CD14-positive monocyte (primary cell): Measurements from ENCODE around the gene DPH6. TPM values are rescaled to one million over a fixed set of nuclear protein-coding genes. Genes with fewer than 3 reads are reported as not detected.
"Not testable (repeated sequence)": the region's sequence is repeated elsewhere in the genome, so short reads cannot be mapped to it uniquely, and the experiment has no call there.

Experiments
- DNase-seq, 3 donors: peaks; one replicate each; pipeline ENCODE4 v3.0.0-alpha.2; 2011 to 2022
- H2AFZ ChIP-seq: 2 replicates; pipeline ENCODE4 v1.6.0; 2012; ENCODE audit warnings: mild to moderate bottlenecking, low read depth, low read length, inconsistent platforms; ENCODE audit not compliant: insufficient read depth, poor library complexity, severe bottlenecking
- H3K27ac ChIP-seq, 2 donors: 1 replicate in 1 of 2; 2 replicates in 1 of 2; pipeline ENCODE4 v1.5.1; 2012 to 2013; ENCODE audit warnings: low read length in 2 of 2, control low read depth in 1 of 2, inconsistent platforms in 1 of 2, low read depth in 1 of 2, mild to moderate bottlenecking in 1 of 2
- H3K27me3 ChIP-seq, 2 donors: one replicate each; pipeline versions ENCODE4 v1.6.0 to v1.6.1; 2011 to 2013; ENCODE audit warnings: low read length in 2 of 2; ENCODE audit not compliant: control insufficient read depth in 2 of 2, insufficient read depth in 2 of 2
- H3K36me3 ChIP-seq, 2 donors: replicated peaks in 1 of 2; 1 replicate in 1 of 2; 2 replicates in 1 of 2; pipeline versions ENCODE4 v1.5.1 to v1.6.1; 2012 to 2013; ENCODE audit warnings: low read length in 2 of 2, control low read depth in 1 of 2, inconsistent platforms in 1 of 2, mild to moderate bottlenecking in 1 of 2; ENCODE audit not compliant: insufficient read depth in 2 of 2, control insufficient read depth in 1 of 2
- H3K4me1 ChIP-seq, 2 donors: 1 replicate in 1 of 2; 2 replicates in 1 of 2; pipeline versions ENCODE4 v1.5.1 to v1.6.1; 2012 to 2013; ENCODE audit warnings: low read length in 2 of 2, control low read depth in 1 of 2, inconsistent platforms in 1 of 2, mild to moderate bottlenecking in 1 of 2, moderate library complexity in 1 of 2; ENCODE audit not compliant: insufficient read depth in 2 of 2, control insufficient read depth in 1 of 2
- H3K4me2 ChIP-seq: replicated peaks from 2 replicates; pipeline ENCODE3; 2012; ENCODE audit warnings: low read length, moderate library complexity, mild to moderate bottlenecking; ENCODE audit not compliant: poor library complexity, severe bottlenecking; ENCODE audit errors: extremely low read depth
- H3K4me3 ChIP-seq, 3 experiments: fragments of 200-600 bp in 1 of 3; sonication (generic) in 1 of 3; replicated peaks in 1 of 3; 1 replicate in 2 of 3; 2 replicates in 1 of 3; pipeline ENCODE4 v1.5.1; 2011 to 2013; ENCODE audit warnings: low read length in 3 of 3, mild to moderate bottlenecking in 3 of 3, control low read depth in 2 of 3, low read depth in 2 of 3, inconsistent platforms in 1 of 3, moderate library complexity in 1 of 3
- H3K79me2 ChIP-seq: 2 replicates; pipeline ENCODE4 v1.6.0; 2012; ENCODE audit warnings: mild to moderate bottlenecking, control low read depth, inconsistent platforms, low read length, moderate library complexity; ENCODE audit not compliant: insufficient read depth
- H3K9ac ChIP-seq: 2 replicates; pipeline ENCODE4 v1.6.0; 2017; ENCODE audit warnings: low read length, mild to moderate bottlenecking; ENCODE audit not compliant: insufficient read depth, poor library complexity, severe bottlenecking
- H3K9me3 ChIP-seq, 2 donors: replicated peaks in 1 of 2; 1 replicate in 1 of 2; 2 replicates in 1 of 2; pipeline versions ENCODE4 v1.5.1 to v1.6.1; 2012 to 2013; ENCODE audit warnings: low read length in 2 of 2, control low read depth in 1 of 2; ENCODE audit not compliant: control insufficient read depth in 1 of 2, insufficient read depth in 1 of 2
- H4K20me1 ChIP-seq: 2 replicates; pipeline ENCODE4 v1.6.0; 2012; ENCODE audit warnings: mild to moderate bottlenecking, low read length, control low read depth, moderate library complexity; ENCODE audit not compliant: insufficient read depth
- H3K27ac Mint-ChIP-seq, 7 donors: one replicate each; pipeline ENCODE4 v1.8.0; 2020; ENCODE audit warnings: mild to moderate bottlenecking in 7 of 7, mixed read lengths in 7 of 7, moderate library complexity in 6 of 7, inconsistent platforms in 2 of 7
- H3K27me3 Mint-ChIP-seq, 3 donors: one replicate each; pipeline ENCODE4 v1.8.0; 2021 to 2022; ENCODE audit warnings: low read depth in 3 of 3, mild to moderate bottlenecking in 3 of 3, mixed read lengths in 3 of 3, moderate library complexity in 3 of 3, inconsistent platforms in 1 of 3
- H3K36me3 Mint-ChIP-seq, 2 donors: one replicate each; pipeline ENCODE4 v1.8.0; 2020; ENCODE audit warnings: mixed read lengths in 2 of 2, inconsistent platforms in 1 of 2, mild to moderate bottlenecking in 1 of 2
- H3K4me1 Mint-ChIP-seq: one replicate; pipeline ENCODE4 v1.8.0; 2020; ENCODE audit warnings: mild to moderate bottlenecking, mixed read lengths
- H3K4me3 Mint-ChIP-seq, 2 donors: one replicate each; pipeline ENCODE4 v1.8.0; 2020; ENCODE audit warnings: mild to moderate bottlenecking in 2 of 2, mixed read lengths in 2 of 2, moderate library complexity in 1 of 2
- H3K9me3 Mint-ChIP-seq, 7 donors: one replicate each; pipeline ENCODE4 v1.8.0; 2020 to 2022; ENCODE audit warnings: mixed read lengths in 7 of 7, mild to moderate bottlenecking in 6 of 7, moderate library complexity in 6 of 7, inconsistent platforms in 2 of 7
- WGBS: methylation state at CpG from one replicate; pipeline ENCODE4 v1.1.5; 2013; ENCODE audit warnings: missing lambda C conversion rate; ENCODE audit not compliant: insufficient coverage; 5-methylcytosine and 5-hydroxymethylcytosine counted together
- intact Hi-C, 2 donors: fragments of 100-400 bp; cut with micrococcal nuclease; formaldehyde crosslinking; loops; one replicate each; pipeline versions ENCODE4 v1.15.0 to v1.15.1; 2023
- polyA plus RNA-seq, 3 donors: library from polyadenylated mRNA; depleted of rRNA in 1 of 3; unstranded in 2 of 3; stranded (reverse) in 1 of 3; fragments of 300-500 nt in 2 of 3; fragments of >200 nt in 1 of 3; fragmentation: Illumina TruSeq in 2 of 3; gene quantifications; 1 replicate in 2 of 3; 2 replicates in 1 of 3; pipeline ENCODE4 v1.2.3, GENCODE V29; 2012 to 2021
- TF ChIP-seq, protein P1 (sequence below): fragments of 200-600 bp; IDR thresholded peaks from one replicate; pipeline ENCODE4 v1.8.0; 2022; ENCODE audit warnings: antibody characterized with exemption, mild to moderate bottlenecking

The DPH6 gene
- polyA plus RNA-seq, 3 donors = 7.6 to 18.2 (median 13.6) TPM

DNA sequence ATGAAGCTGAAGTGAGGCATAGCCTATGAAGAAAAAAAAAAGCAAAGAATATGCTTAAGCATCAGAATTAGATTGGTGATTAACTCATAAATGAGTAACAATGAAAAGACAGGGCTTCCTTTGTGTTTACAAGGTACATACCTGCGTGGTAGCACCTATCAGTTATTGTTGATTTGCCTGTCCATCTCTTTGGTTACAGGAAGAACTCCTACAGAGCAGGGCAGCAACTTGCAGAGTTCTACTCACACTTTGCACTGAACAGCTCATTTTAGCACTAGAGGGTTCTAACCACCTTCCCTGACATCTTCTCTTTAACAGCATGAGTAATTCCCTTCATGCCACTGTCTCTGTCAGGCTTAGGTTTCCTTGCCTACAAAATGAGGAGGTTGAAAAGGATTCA lies 166.0 kb downstream of the DPH6 start:
- H3K4me3 Mint-ChIP-seq = no peak overlapping the region
- Histone ChIP-seq H3K4me2 (no peak overlapping the region), H3K9me3 (no peaks in the 10 kb centered on the region), H3K4me1 (no peaks in the 10 kb centered on the region), H2AFZ (no peak overlapping the region), H4K20me1 (no peaks in the 10 kb centered on the region), H3K27me3 (no peaks in the 10 kb centered on the region), H3K4me3 (no peak overlapping the region), H3K9ac (no peak overlapping the region), H3K79me2 (no peaks in the 10 kb centered on the region), H3K36me3 (no peaks in the 10 kb centered on the region), H3K27ac (no peak overlapping the region)
- H3K36me3 Mint-ChIP-seq = peaks cover 7 to 9% of the 10 kb centered on the region in 2 donors
- intact Hi-C loops = no loop called here
- DNase-seq = no peak
- 100% methylated on average over 1 of the region's 1 CpG for WGBS
- H3K4me1 Mint-ChIP-seq = no peaks in the 10 kb centered on the region
- no peak overlapping the region for H3K27ac Mint-ChIP-seq
- peaks cover 2 to 10% (median 7%) of the 10 kb centered on the region in 7 donors for H3K9me3 Mint-ChIP-seq
- no peaks in the 10 kb centered on the region for H3K27me3 Mint-ChIP-seq
- TF ChIP-seq, protein P1, sequence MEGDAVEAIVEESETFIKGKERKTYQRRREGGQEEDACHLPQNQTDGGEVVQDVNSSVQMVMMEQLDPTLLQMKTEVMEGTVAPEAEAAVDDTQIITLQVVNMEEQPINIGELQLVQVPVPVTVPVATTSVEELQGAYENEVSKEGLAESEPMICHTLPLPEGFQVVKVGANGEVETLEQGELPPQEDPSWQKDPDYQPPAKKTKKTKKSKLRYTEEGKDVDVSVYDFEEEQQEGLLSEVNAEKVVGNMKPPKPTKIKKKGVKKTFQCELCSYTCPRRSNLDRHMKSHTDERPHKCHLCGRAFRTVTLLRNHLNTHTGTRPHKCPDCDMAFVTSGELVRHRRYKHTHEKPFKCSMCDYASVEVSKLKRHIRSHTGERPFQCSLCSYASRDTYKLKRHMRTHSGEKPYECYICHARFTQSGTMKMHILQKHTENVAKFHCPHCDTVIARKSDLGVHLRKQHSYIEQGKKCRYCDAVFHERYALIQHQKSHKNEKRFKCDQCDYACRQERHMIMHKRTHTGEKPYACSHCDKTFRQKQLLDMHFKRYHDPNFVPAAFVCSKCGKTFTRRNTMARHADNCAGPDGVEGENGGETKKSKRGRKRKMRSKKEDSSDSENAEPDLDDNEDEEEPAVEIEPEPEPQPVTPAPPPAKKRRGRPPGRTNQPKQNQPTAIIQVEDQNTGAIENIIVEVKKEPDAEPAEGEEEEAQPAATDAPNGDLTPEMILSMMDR = no peak

DNA sequence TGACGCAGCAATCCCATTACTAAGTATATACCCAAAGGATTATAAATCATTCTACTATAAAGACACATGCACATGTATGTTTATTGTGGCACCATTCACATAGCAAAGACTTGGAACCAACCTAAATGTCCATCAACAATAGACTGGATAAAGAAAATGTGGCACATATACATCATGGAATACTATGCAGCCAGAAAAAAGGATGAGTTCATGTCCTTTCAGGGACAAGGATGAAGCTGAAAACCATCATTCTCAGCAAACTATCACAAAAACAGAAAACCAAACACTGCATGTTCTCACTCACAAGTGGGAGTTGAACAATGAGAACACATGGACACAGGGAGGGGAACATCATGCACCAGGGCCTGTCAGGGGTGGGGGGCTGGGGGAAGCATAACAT lies 167.5 kb downstream of the DPH6 start:
- H4K20me1 ChIP-seq, H3K27me3 ChIP-seq, H3K79me2 ChIP-seq, H3K9me3 Mint-ChIP-seq, H3K4me3 Mint-ChIP-seq, H3K4me3 ChIP-seq, H3K27ac ChIP-seq, H3K36me3 ChIP-seq, DNase-seq, H3K9me3 ChIP-seq, H3K4me2 ChIP-seq, H3K36me3 Mint-ChIP-seq, intact Hi-C loops, H3K9ac ChIP-seq, H2AFZ ChIP-seq, H3K4me1 Mint-ChIP-seq, H3K27ac Mint-ChIP-seq, H3K4me1 ChIP-seq, H3K27me3 Mint-ChIP-seq: not testable (repeated sequence)
- WGBS = no CpG with 5 or more reads among the region's 1 CpG
